Testis (tissue), 2 donors: Measurements from ENCODE around the gene CADPS2.

Experiments
- CTCF ChIP-seq, 3 experiments: fragments of 450-650 bp in 2 of 3; fragments of 200-600 bp in 1 of 3; sonication (generic) in 1 of 3; IDR thresholded peaks; one replicate each; pipeline ENCODE4 v1.5.1; 2016 to 2019; ENCODE audit warnings: antibody characterized with exemption in 3 of 3, mild to moderate bottlenecking in 2 of 3, moderate library complexity in 1 of 3
- POLR2A ChIP-seq: fragments of 450-650 bp; IDR thresholded peaks from one replicate; pipeline ENCODE4 v1.6.1; 2017; ENCODE audit warnings: antibody characterized with exemption, mild to moderate bottlenecking, moderate library complexity

- TF ChIP-seq CTCF (IDR thresholded peaks at IDR 0.05) (no peak), POLR2A (no peak)
Observed at GRCh38 chr7:122727759-122728158, 158.5 kb downstream of the CADPS2 start.
